Measurements from ENCODE around the gene PITHD1.

- TF ChIP-seq, protein P1, sequence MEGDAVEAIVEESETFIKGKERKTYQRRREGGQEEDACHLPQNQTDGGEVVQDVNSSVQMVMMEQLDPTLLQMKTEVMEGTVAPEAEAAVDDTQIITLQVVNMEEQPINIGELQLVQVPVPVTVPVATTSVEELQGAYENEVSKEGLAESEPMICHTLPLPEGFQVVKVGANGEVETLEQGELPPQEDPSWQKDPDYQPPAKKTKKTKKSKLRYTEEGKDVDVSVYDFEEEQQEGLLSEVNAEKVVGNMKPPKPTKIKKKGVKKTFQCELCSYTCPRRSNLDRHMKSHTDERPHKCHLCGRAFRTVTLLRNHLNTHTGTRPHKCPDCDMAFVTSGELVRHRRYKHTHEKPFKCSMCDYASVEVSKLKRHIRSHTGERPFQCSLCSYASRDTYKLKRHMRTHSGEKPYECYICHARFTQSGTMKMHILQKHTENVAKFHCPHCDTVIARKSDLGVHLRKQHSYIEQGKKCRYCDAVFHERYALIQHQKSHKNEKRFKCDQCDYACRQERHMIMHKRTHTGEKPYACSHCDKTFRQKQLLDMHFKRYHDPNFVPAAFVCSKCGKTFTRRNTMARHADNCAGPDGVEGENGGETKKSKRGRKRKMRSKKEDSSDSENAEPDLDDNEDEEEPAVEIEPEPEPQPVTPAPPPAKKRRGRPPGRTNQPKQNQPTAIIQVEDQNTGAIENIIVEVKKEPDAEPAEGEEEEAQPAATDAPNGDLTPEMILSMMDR (conservative IDR thresholded peaks at IDR 0.05 in 1 of 2, IDR thresholded peaks at IDR 0.05 in 1 of 2; ENCODE audit: extremely low read depth in 1 of 2, insufficient read depth in 1 of 2, low read depth in 1 of 2, low read length in 2 of 2): no peak
- no peak for TF ChIP-seq EZH2 (IDR thresholded peaks at IDR 0.05; ENCODE audit: borderline replicate concordance, low read length)
Measured at GRCh38 chr1:23736437-23737134, 41.6 kb upstream of the PITHD1 start.

Measured in mammary epithelial cell (primary cell).